Measurements from ENCODE around the gene OR5D13.
A peak's percentile ranks its signal among the peaks of the same experiment; 100 is the strongest.

OR5D13 gene, protein sequence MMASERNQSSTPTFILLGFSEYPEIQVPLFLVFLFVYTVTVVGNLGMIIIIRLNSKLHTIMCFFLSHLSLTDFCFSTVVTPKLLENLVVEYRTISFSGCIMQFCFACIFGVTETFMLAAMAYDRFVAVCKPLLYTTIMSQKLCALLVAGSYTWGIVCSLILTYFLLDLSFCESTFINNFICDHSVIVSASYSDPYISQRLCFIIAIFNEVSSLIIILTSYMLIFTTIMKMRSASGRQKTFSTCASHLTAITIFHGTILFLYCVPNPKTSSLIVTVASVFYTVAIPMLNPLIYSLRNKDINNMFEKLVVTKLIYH

GRCh38 chr11:55773138-55773537, at the start of gene OR5D13:
Gene OR5D13 (plus strand): TSS chr11:55773438. CDS start chr11:55773438, 0 bp downstream.
- H3K4me3 ChIP-seq (ENCODE audit: low read depth, low read length): no peak within 1 kb of the TSS
- TF ChIP-seq CTCF (IDR thresholded peaks at IDR 0.05; ENCODE audit: control insufficient read depth, extremely low read depth, insufficient read depth): no peak
- no peak for DNase-seq (ENCODE audit: low read depth)

GRCh38 chr11:55726715-55727324, 46.4 kb upstream of the OR5D13 start:
- DNase-seq (ENCODE audit: low read depth): no peak
- no peak overlapping the region for H3K4me3 ChIP-seq (ENCODE audit: low read depth, low read length)
- TF ChIP-seq CTCF (IDR thresholded peaks at IDR 0.05; ENCODE audit: control insufficient read depth, extremely low read depth, insufficient read depth): peak; percentile 45

DNA sequence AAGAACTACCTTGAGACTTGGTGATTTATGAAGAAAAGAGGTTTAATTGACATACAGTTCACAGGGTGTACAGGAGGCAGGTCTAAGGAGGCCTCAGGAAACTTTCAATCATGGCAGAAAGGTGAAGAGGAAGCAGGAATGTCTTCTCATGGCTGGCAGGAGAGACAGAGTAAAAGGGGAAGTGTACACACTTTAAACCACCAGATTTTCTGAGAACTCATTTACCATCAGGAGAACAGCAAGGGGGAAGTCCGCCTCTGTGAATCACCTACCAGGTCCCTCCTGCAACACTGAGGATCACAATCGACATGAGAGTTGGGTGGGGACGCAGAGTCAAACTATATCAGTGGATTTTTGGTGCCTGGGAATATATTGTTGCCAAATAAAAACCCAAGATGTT, 40.3 kb upstream of the OR5D13 start:
- no peak for DNase-seq (ENCODE audit: low read depth)
- no peak for TF ChIP-seq CTCF (IDR thresholded peaks at IDR 0.05; ENCODE audit: control insufficient read depth, extremely low read depth, insufficient read depth)
- no peak overlapping the region for H3K4me3 ChIP-seq (ENCODE audit: low read depth, low read length)

DNA sequence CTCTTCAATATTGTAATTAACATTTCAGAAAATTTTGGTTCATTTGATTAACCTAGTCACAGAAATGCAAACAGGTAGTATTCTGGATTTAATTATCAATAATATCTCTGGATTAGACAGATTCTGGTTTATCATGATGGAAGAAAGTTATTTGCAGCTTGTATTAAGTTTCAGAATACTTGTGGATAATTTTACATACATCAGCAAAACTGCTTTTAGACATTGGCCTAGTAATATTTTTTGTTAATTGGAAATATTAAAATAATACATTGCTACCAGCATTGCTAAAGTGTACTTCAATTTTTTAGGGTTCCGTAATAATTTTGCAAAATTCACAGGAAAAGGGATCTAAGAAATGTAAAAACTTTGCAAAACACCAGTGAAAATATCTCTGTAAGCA, 18.4 kb downstream of the OR5D13 start:
- no peak for TF ChIP-seq CTCF (IDR thresholded peaks at IDR 0.05; ENCODE audit: control insufficient read depth, extremely low read depth, insufficient read depth)
- no peak overlapping the region for H3K4me3 ChIP-seq (ENCODE audit: low read depth, low read length)
- no peak for DNase-seq (ENCODE audit: low read depth)

DNA sequence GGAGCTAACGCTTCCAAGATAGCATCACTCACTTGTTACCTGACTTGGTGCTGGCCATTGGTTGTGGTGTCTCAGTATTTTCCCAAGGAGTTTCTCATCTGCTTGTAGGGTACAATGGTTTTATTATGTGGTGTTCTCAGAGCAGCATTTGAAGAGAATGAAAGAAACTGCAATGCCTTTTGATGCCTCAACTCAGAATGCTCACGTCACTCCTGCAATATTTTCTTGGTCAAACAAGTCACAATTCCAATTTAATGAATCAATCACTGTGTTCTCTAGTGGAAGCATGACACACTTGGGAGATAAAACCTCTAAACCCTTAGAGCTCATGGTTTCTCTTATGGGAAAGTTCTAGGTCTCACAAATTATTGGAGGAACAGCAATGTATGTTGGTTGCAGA, 20.1 kb downstream of the OR5D13 start:
- H3K4me3 ChIP-seq (ENCODE audit: low read depth, low read length): no peak overlapping the region
- TF ChIP-seq CTCF (IDR thresholded peaks at IDR 0.05; ENCODE audit: control insufficient read depth, extremely low read depth, insufficient read depth): no peak
- DNase-seq (ENCODE audit: low read depth): no peak

DNA sequence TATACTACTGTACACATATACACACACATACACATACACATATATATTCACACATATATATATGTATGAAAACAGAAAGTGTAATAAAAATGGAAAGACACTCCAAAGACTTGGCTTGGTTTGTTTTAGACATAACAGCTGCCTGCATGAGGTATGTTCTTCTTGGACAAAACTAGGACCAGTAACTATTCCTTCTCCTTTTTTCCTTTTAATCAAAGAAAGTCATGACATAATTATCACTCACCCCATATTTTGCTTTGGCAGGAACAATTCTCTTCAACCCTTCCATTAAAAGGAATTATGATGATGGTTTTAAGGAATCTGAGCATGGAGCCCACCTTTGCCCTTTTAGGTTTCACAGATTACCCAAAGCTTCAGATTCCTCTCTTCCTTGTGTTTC, 22.0 kb downstream of the OR5D13 start, which contains the start of gene OR5D14:
Gene OR5D14 (plus strand): TSS at position 301 of the 400 bp plus-strand sequence. CDS start 0 bp downstream, at position 301.
- no peak for TF ChIP-seq CTCF (IDR thresholded peaks at IDR 0.05; ENCODE audit: control insufficient read depth, extremely low read depth, insufficient read depth)
- no peak for DNase-seq (ENCODE audit: low read depth)

More for the DNA sequence above, 22.0 kb downstream of the OR5D13 start, which contains the start of gene OR5D14:
- no peak within 1 kb of the TSS for H3K4me3 ChIP-seq (ENCODE audit: low read depth, low read length)
